GM18508 (cell line): ENCODE data around the gene ARHGAP18.

Experiments used
- ATAC-seq: cut with Tn5 transposase; IDR thresholded peaks from one replicate; pipeline ENCODE4 v1.9.1; 2021; ENCODE audit warnings: moderate number of reproducible peaks; ENCODE audit not compliant: insufficient read depth, unreplicated experiment

Gene ARHGAP18

DNA sequence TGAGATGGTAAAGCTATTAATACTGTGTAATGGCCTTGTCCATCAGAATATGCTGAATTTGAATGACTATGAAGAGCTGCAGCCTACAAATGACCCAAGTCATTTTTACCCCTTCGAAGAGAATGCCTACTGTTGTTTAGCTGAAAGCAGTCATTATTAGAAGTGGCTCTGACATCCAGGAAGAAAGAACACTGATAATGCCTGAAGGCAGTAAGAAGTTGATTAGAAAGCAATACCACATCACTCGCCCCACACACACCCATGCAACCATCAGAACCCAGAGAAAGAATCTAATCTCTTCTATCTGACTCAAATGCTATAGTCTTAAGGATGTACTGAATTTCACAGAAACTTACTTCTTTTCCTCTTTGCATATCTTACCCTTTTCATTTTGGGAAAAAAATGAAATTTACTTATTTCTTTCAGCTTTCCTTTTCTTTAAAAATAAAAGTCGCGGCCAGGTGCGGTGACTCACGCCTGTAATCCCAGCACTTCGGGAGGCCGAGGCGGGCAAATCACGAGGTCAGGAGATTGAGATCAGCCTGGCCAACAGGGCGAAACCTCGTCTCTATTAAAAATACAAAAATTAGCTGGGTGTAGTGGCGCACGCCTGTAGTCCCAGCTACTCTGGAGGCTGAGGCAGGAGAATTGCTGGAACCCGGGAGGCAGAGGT is 61.0 kb downstream of the ARHGAP18 start:
- no peak for ATAC-seq

GRCh38 chr6:129647044-129647443 is 62.9 kb downstream of the ARHGAP18 start:
- no peak for ATAC-seq

GRCh38 chr6:129646642-129647041 is 63.3 kb downstream of the ARHGAP18 start:
- ATAC-seq: no peak

- no peak for ATAC-seq
Observed at GRCh38 chr6:129645830-129646579, 64.0 kb downstream of the ARHGAP18 start.

GRCh38 chr6:129645106-129645829 is 64.7 kb downstream of the ARHGAP18 start:
- ATAC-seq: no peak

- no peak for ATAC-seq
Observed at GRCh38 chr6:129644567-129645015, 65.4 kb downstream of the ARHGAP18 start.

- ATAC-seq: no peak
Observed at GRCh38 chr6:129643968-129644367, 66.0 kb downstream of the ARHGAP18 start.

DNA sequence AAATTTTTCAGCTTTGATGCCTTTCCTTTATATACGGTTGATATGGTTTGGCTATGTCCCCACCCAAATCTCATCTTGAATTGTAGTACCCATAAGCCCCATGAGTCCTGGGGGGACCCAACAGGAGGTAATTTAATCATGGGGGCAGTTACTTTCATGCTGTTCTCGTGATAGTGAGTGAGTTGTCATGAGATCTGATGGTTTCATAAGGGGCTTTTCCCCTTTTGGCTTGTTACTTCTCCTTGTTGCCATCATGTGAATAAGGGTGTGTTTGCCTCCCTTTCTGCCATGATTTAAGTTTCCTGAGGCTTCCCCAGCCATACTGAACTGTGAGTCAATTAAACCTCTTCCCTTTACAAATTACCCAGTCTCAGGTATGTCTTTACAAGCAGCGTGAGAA is 66.8 kb downstream of the ARHGAP18 start:
- ATAC-seq: no peak

DNA sequence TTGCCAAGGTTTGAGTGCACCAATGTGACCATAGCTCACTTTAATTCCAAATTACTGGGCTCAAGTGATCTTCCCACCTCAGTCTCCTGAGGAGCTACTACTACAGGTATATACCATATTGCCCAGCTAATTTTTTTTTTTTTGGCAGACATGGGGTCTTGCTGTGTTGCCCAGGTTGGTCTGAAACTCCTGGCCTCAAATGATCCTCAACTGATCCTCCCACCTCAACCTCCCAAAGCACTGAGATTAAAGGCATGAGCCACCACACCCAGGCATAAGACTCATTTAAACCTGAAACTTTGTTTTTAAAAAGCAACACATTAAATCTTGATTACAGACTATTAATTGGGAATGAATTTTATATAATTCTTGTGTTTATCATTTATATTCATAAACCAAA is 67.7 kb downstream of the ARHGAP18 start:
- no peak for ATAC-seq

DNA sequence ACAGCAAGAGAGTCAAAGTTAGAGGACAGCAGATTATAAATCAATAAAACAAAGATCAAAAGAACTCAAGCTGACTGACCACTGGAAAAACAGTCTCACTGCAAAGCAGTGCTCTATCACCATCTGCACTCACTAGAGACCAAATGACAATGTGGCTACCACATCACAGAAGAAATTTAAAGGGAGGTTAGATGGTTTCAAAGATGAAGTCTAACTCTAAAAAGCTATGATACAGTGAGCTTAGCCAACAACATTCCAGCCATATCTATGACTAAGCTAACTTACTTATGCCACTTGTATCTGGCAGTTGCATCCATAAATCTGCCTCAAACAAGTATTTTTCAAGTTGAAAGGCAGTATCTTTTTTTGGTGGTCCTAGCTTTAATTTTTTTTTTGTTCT is 68.6 kb downstream of the ARHGAP18 start:
- ATAC-seq: no peak

DNA sequence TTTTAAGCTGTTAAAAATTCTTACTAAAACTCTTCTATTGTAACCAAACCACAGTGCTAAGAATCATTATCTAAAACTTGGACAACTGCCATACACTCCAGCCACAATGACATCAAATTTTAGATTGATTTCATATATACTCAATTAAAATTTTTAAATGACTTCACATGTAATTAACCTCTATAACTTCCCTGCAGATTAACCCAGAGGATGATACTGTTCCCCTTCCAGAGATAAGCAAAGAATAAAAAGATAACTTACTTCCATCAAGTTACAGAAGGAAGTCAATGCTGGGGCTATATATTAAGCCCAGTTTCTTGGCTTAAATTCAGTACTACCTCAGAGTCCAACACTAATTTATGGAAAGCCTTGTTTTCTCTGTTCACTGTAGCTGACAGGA is 71.3 kb downstream of the ARHGAP18 start:
- no peak for ATAC-seq

GRCh38 chr6:129638055-129638684 is 71.8 kb downstream of the ARHGAP18 start:
- ATAC-seq: no peak

DNA sequence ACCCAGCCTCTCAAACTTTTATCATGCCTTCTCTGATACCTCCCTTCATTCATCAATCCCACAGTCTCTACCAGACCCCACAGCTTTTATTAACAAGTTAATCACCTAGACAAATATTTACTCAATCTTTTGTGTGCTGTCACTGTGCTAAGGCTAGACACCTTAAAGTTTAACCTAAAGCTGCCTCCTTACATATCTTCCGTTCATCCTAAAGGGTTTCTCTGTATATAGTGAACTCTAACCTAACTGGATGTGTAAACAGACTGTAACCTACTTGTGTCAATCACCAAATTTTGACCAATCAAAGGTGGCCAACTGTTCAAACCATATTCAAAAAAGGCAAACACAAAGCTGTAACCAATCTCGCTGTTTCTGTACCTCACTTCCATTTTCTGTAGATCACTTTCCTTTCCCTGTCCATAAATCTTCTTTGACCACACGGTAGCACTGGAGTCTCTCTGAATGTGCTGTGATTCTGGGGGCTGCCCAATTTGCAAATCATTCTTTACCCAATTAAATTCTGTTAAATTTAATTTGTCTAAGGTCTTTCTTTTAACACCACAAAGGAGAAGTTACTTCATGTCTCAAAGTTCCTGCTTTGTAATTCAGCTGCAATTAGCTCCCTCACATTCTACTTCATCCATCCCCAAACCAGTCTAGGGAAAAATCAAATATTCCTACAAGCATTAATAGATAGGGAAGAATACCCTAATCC is 72.5 kb downstream of the ARHGAP18 start:
- no peak for ATAC-seq

DNA sequence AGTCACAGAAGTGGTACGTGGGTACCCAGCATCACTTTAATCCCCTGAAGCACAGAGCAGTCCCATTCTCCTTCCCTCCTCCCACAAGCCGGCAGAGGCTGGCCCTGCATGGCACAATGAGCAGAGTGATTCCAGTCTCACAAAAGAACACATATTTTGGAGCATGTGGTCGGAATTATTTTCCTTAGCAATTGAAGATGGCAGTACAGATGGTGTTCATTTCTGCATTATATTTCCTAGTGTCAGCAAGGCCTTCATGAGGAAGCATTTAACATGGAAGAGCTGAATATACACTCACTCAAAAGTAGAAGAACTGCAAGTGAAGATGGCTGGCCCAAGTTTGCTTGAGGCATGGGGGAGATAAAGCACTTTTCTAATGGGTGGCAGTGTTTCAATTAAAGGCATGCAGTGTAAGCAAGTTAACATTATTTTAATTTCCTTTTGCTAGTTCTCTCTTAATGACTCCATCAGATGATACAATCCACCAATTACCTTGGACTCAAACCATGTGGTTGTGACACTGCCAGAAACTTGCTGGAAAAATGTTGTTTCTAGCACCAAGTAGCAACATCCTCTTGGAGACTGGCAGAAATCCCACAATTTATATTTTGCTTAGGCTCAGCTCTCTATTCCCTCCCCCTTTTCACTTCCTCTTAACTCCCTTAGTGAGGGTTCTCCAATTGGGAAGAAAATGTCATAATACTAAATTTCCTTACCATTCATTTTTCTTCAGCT is 74.4 kb downstream of the ARHGAP18 start:
- ATAC-seq: no peak

DNA sequence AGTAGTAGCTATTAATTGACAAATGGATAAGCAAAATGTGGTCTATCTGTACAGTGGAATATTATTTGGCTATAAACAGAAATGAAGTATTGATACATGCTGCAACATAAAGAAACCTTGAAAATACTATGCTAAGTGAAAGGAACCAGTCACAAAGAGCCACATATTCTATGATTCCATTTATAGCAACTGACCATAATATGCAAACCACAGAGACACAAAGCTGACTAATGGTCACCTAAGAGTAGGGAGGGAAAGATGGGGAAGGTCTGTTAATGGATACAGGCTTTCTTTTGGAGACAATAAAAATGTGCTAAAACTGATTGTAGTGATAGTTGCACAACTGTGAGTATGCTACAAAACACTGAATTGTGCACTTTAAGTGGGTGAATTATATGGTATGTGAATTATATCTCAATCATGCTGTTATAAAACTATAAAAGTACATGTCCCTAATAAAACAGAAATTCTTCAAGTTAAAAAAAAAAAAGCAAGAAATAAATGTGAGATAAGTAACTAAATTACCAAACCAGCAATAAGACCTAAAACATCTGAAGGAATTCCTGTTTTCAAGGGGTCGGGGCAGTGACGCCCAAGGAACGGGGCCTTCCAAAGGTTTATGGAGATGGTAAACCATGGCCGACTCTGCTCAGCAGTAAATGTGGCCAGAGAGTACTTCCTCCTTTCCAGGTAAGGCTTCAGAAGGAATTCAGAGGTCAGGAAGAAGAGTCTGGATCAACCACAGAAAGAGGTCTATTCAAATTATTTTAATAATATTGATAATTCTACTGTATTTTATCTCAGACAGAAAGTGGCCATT is 75.4 kb downstream of the ARHGAP18 start:
- ATAC-seq: no peak

- ATAC-seq: no peak
Observed at GRCh38 chr6:129633529-129633928, 76.4 kb downstream of the ARHGAP18 start.

DNA sequence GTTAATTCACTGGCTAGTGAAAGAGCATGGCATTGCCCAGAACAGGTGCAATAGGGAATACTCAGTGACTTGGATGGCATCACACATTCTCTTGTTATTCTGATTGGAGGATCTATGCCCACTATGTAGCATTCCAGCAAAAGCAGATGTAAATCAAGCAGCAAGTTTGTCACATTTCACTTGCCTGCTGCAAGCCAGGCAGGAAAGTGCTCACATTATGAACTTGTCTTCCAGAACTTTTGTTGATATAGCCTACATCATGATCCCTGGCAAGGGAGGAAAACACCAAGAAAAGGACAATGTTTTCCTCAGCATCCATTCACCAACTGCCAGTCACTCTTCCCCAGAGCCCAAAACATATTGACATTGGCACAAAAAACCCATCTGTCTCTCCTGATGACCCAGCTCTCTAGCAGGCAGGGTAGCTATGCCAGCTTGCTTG is 77.8 kb downstream of the ARHGAP18 start:
- ATAC-seq: no peak

DNA sequence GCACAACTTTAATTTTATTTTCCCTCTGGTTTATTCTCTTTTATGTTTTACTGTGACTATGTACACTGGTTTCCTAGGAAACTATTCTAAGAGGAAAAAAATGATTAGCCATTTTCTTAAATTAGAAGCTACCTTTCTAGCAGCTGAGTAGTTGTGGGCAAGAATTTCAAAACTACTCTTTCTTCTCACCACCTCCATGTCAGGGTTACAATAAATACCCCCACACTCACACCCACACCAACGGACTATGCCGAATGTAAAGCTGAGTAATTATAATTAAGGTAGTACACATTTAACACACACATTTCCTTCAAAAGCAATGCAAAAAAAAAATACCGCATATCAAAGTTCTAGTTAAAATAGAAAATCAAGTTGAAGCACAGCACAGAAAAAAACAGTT is 78.9 kb downstream of the ARHGAP18 start:
- ATAC-seq: no peak

DNA sequence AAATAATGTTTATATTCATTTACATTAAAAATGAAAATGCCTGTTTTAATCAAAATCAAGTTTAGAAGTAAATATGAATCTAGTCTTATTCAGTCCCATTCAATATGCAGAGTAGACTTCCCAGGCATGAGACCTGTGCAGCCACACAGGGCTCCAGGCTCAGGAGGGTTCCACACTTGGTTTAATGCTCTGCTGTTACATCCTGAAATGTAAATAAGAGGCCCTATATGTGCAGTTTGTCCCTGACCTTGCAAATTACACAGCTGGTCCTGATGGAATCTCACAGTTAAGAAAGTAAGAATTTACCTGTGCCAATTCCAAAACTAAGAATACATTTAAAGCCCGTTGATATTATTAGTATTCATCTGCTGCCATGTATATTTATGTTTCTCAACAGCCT is 79.4 kb downstream of the ARHGAP18 start:
- no peak for ATAC-seq
